HepG2 (cell line): ENCODE data around the gene CAD. TPM values are rescaled to one million over a fixed set of nuclear protein-coding genes. Genes with fewer than 3 reads are reported as not detected.
A peak's percentile ranks its signal among the peaks of the same experiment; 100 is the strongest.

Experiments
- ATAC-seq: fragments of 200-7000 bp; cut with Tn5 transposase; 3 replicates; pipeline ENCODE4 v1.9.1; 2020; ENCODE audit warnings: mild to moderate bottlenecking, moderate library complexity
- BruUV-seq: library from RNA; stranded (reverse); fragments of 400-500 nt; replicated peaks from 2 replicates; lab custom pipeline; 2021; lab: Mats Ljungman, UMichigan
- CTCF ChIA-PET: fragments of 300-600 bp; formaldehyde crosslinking; extraction: SDS; loops from one replicate; lab custom pipeline; 2021; ENCODE audit warnings: low total read pairs, inconsistent platforms, low intra/inter-chr PET ratio; lab: Yijun Ruan, JAX
- POLR2A ChIA-PET: fragments of 350-600 bp; sonication (Branson Sonifier 250); formaldehyde crosslinking; loops from one replicate; lab custom pipeline; 2020; ENCODE audit warnings: antibody characterized with exemption, inconsistent platforms; lab: Yijun Ruan, JAX
- DNase-seq: peaks from one replicate; pipeline ENCODE4 v3.0.0-alpha.2; 2015; ENCODE audit warnings: low spot score
- FAIRE-seq: peaks from 3 replicates; lab custom pipeline; 2011; peaks lifted over from hg19 to GRCh38; lab: Jason Lieb, UNC
- H2AFZ ChIP-seq: one replicate; pipeline ENCODE4 v1.6.1; 2011; ENCODE audit warnings: low read length, inconsistent platforms
- H3K27ac ChIP-seq: fragments of 300-600 bp; 3 replicates; pipeline ENCODE4 v1.8.0; 2011; ENCODE audit warnings: mixed run types, mild to moderate bottlenecking, mixed read lengths, low read length, inconsistent platforms; ENCODE audit not compliant: insufficient read depth; ENCODE audit errors: extremely low read length
- H3K27me3 ChIP-seq, 2 experiments: fragments of 200-600 bp in 1 of 2; 2 replicates in 1 of 2; 3 replicates in 1 of 2; pipeline versions ENCODE4 v1.6.0 to v1.8.0; 2011; ENCODE audit warnings: low read length in 2 of 2, mild to moderate bottlenecking in 2 of 2, moderate library complexity in 2 of 2, inconsistent platforms in 1 of 2; ENCODE audit not compliant: insufficient read depth in 2 of 2, control insufficient read depth in 1 of 2
- H3K36me3 ChIP-seq, 2 experiments: fragments of 200-600 bp in 1 of 2; replicated peaks in 1 of 2; 2 replicates in 1 of 2; 3 replicates in 1 of 2; pipeline versions ENCODE4 v1.5.1 to v1.8.0; 2011; ENCODE audit warnings: low read length in 2 of 2, inconsistent platforms in 1 of 2; ENCODE audit not compliant: insufficient read depth in 2 of 2, control insufficient read depth in 1 of 2
- H3K4me1 ChIP-seq: 2 replicates; pipeline ENCODE4 v1.5.1; 2012; ENCODE audit warnings: low read length, inconsistent platforms; ENCODE audit not compliant: insufficient read depth
- H3K4me2 ChIP-seq: 2 replicates; pipeline ENCODE4 v1.6.0; 2011; ENCODE audit warnings: low read depth, low read length, inconsistent platforms
- H3K4me3 ChIP-seq, 3 experiments: fragments of 200-600 bp in 1 of 3; sonication (generic), shearing (Covaris generic) in 1 of 3; replicated peaks in 1 of 3; 2 replicates each; pipeline ENCODE4 v1.5.1; 2011 to 2016; ENCODE audit warnings: low read length in 3 of 3, inconsistent platforms in 2 of 3, low read depth in 2 of 3, mild to moderate bottlenecking in 2 of 3, control low read depth in 1 of 3, mixed read lengths in 1 of 3; ENCODE audit not compliant: insufficient read depth in 1 of 3
- H3K79me2 ChIP-seq: one replicate; pipeline ENCODE4 v1.6.1; 2011; ENCODE audit warnings: low read length, inconsistent platforms; ENCODE audit not compliant: insufficient read depth
- H3K9ac ChIP-seq: 2 replicates; pipeline ENCODE4 v1.6.0; 2011; ENCODE audit warnings: mild to moderate bottlenecking, low read depth, low read length, inconsistent platforms; ENCODE audit not compliant: insufficient read depth
- H3K9me3 ChIP-seq: 2 replicates; pipeline ENCODE4 v1.5.1; 2012; ENCODE audit warnings: mild to moderate bottlenecking, low read length
- H4K20me1 ChIP-seq: 2 replicates; pipeline ENCODE4 v1.6.0; 2011; ENCODE audit warnings: inconsistent platforms, mild to moderate bottlenecking, low read length, moderate library complexity; ENCODE audit not compliant: insufficient read depth
- PRDM4 ChIP-seq: sonication (generic); formaldehyde crosslinking; IDR thresholded peaks from 2 replicates; pipeline ENCODE4 v1.9.0; 2021; ENCODE audit warnings: missing genetic modification reagents, borderline replicate concordance
- RBFOX2 ChIP-seq: fragments of 200-400 bp; formaldehyde crosslinking; IDR thresholded peaks from 2 replicates; pipeline ENCODE4 v1.6.1; 2017; ENCODE audit warnings: low read depth, mild to moderate bottlenecking, low read length
- ZNF414 ChIP-seq: sonication (generic); formaldehyde crosslinking; IDR thresholded peaks from 2 replicates; pipeline ENCODE4 v1.5.0; 2020; ENCODE audit warnings: missing genetic modification reagents
- ZSCAN30 ChIP-seq: sonication (generic); formaldehyde crosslinking; IDR thresholded peaks from 2 replicates; pipeline ENCODE4 v1.5.0; 2020; ENCODE audit warnings: mild to moderate bottlenecking, missing genetic modification reagents
- WGBS: methylation state at CpG from one replicate; pipeline ENCODE4 v1.1.6; 2017; ENCODE audit warnings: low lambda C conversion rate; 5-methylcytosine and 5-hydroxymethylcytosine counted together
- in situ Hi-C: cut with HindIII; loops from 2 replicates; pipeline ENCODE4 v1.10.0; 2017; ENCODE audit warnings: low pct_unique_long_range_greater_than_20kb; ENCODE audit not compliant: extremely low pct_ligation_motif_present
- intact Hi-C: fragments of 100-400 bp; cut with micrococcal nuclease; formaldehyde crosslinking; loops from one replicate; pipeline ENCODE4 v1.10.0; 2022; ENCODE audit not compliant: unreplicated experiment
- polyA plus RNA-seq, 8 experiments: library from polyadenylated mRNA; depleted of rRNA in 3 of 8; stranded (reverse) in 7 of 8; unstranded in 1 of 8; fragments of >200 nt; fragmentation: Illumina TruSeq in 4 of 8; extraction: Trizol in 4 of 8; gene quantifications; 2 replicates each; pipeline versions ENCODE4 v1.2.1 to v1.2.3, GENCODE V29; 2011 to 2016; ENCODE audit warnings: low read depth in 4 of 8, missing spikeins in 1 of 8, mixed read lengths in 1 of 8; ENCODE audit not compliant: insufficient read depth in 1 of 8
- total RNA-seq, 5 experiments: library from RNA; depleted of rRNA; stranded (reverse); fragments of >200 nt; fragmentation: Illumina TruSeq; extraction: Trizol; gene quantifications; 2 replicates each; pipeline ENCODE4 v1.2.3, GENCODE V29; 2016; ENCODE audit warnings: low read depth in 1 of 5

Gene CAD
- total and polyA plus RNA-seq, 2 of the 13 experiments (the other 11 are each of a cell fraction or from before 2014, with no cell fraction given) = 21.7 to 37.0 TPM

GRCh38 chr2:27202854-27203253, 14.3 kb upstream of the CAD start (continued):
- TF ChIP-seq PRDM4 (no peak), ZNF414 (CRISPR knock-in tag) (no peak)

GRCh38 chr2:27203741-27204140, 13.4 kb upstream of the CAD start:
- peaks cover 25% of the 10 kb centered on the region for H3K4me1 ChIP-seq
- H3K4me3 ChIP-seq = no peak overlapping the region
- peaks cover 61 to 85% of the 10 kb centered on the region in 2 experiments for H3K36me3 ChIP-seq
- H3K9me3 ChIP-seq = no peaks in the 10 kb centered on the region
- TF ChIP-seq RBFOX2 (0 out of 2 replicates have a peak, but pooled peaks have one; percentile 23), ZSCAN30 (no peak)
- TF ChIP-seq, all 625 proteins: peak for 1
- in situ Hi-C loops (no loop called here), intact Hi-C loops (no loop called here)
- DNase-seq (no peak), FAIRE-seq (no peak), ATAC-seq (no peak)
- H3K79me2 ChIP-seq = peaks cover 10% of the 10 kb centered on the region
- H3K27me3 ChIP-seq = no peaks in the 10 kb centered on the region
- H4K20me1 ChIP-seq = no peaks in the 10 kb centered on the region
- ChIA-PET CTCF (interaction anchor here (1.2 kb wide), 1 partner anchor 12 kb away, joined by 4 read pairs; no protein-coding TSS in a partner anchor), POLR2A (interaction anchor here (1.4 to 1.9 kb wide), 2 partner anchors 8 to 9 kb away, joined by 5 to 6 read pairs; partner anchors contain the start of genes ATRAID and SLC5A6)
- no peak overlapping the region for H3K9ac ChIP-seq
- no TSS peak for BruUV-seq
- 96% methylated on average over 9 of the region's 9 CpGs for WGBS
- H3K4me2 ChIP-seq = no peak overlapping the region
- no peak overlapping the region for H2AFZ ChIP-seq
- no peak overlapping the region for H3K27ac ChIP-seq
